ENCODE measurements around the gene PLCD3.

- no peak for TF ChIP-seq CTCF (IDR thresholded peaks at IDR 0.05; ENCODE audit: insufficient read depth, low read length, poor library complexity, severe bottlenecking)
- TF ChIP-seq EZH2phosphoT487 (conservative IDR thresholded peaks at IDR 0.05; ENCODE audit: low read length): no peak
Measured at GRCh38 chr17:45102856-45103255, 29.5 kb downstream of the PLCD3 start.

Data from SU-DHL-6 (cell line).